Stimulated activated CD4-positive, alpha-beta T cell treated with anti-CD3 and anti-CD28 coated beads, Interleukin-15, amount 100 ng/mL, for 1 hour (primary cell): ENCODE measurements around the gene ADGRL1.
"Not testable (repeated sequence)": the region's sequence is repeated elsewhere in the genome, so short reads cannot be mapped to it uniquely, and the experiment has no call there.

ENCODE experiments used
- DNase-seq, 2 donors: peaks; one replicate each; pipeline ENCODE4 v3.0.0-alpha.2; 2020; ENCODE audit warnings: low read depth in 1 of 2, low spot score in 1 of 2

The ADGRL1 gene

GRCh38 chr19:14218620-14219330, 12.8 kb upstream of the ADGRL1 start:
- DNase-seq, result no peak

- DNase-seq, result not testable (repeated sequence)
Observed at GRCh38 chr19:14217886-14218285, 11.9 kb upstream of the ADGRL1 start.

- no peak for DNase-seq
Observed at GRCh38 chr19:14214580-14214979, 8.6 kb upstream of the ADGRL1 start.

- DNase-seq, result not testable (repeated sequence)
Observed at GRCh38 chr19:14210182-14210581, 4.2 kb upstream of the ADGRL1 start.

- DNase-seq, result not testable (repeated sequence)
Observed at GRCh38 chr19:14209401-14209800, 3.4 kb upstream of the ADGRL1 start.

GRCh38 chr19:14208496-14208895, 2.5 kb upstream of the ADGRL1 start:
- DNase-seq, result not testable (repeated sequence)

GRCh38 chr19:14207796-14208195, 1.8 kb upstream of the ADGRL1 start:
- not testable (repeated sequence) for DNase-seq

GRCh38 chr19:14206737-14207726, 1.1 kb upstream of the ADGRL1 start:
- peak; percentile 59 to 83 for DNase-seq

GRCh38 chr19:14206308-14206707, 339 bp upstream of the ADGRL1 start:
- not testable (repeated sequence) for DNase-seq

- not testable (repeated sequence) for DNase-seq
Observed at GRCh38 chr19:14204676-14205451, 1.1 kb downstream of the ADGRL1 start.

GRCh38 chr19:14204219-14204618, 1.8 kb downstream of the ADGRL1 start:
- not testable (repeated sequence) for DNase-seq

- DNase-seq, result not testable (repeated sequence)
Observed at GRCh38 chr19:14203788-14204187, 2.2 kb downstream of the ADGRL1 start.

GRCh38 chr19:14203177-14203576, 2.8 kb downstream of the ADGRL1 start:
- DNase-seq, result no peak

GRCh38 chr19:14201481-14201880, 4.5 kb downstream of the ADGRL1 start:
- not testable (repeated sequence) for DNase-seq

- DNase-seq, result peak; percentile 30 to 38
Observed at GRCh38 chr19:14200147-14200841, 5.7 kb downstream of the ADGRL1 start.

GRCh38 chr19:14198384-14199376, 7.3 kb downstream of the ADGRL1 start:
- DNase-seq, result no peak

GRCh38 chr19:14197882-14198281, 8.1 kb downstream of the ADGRL1 start:
- no peak for DNase-seq

- not testable (repeated sequence) for DNase-seq
Observed at GRCh38 chr19:14197288-14197687, 8.7 kb downstream of the ADGRL1 start.

- DNase-seq, result peak; percentile 59 to 68
Observed at GRCh38 chr19:14196105-14196504, 9.9 kb downstream of the ADGRL1 start.
